GM12878 (cell line): Measurements from ENCODE around the gene CCDC57.

ENCODE experiments used
- CHD2 ChIP-seq: IDR thresholded peaks from 2 replicates; pipeline ENCODE4 v1.6.1; 2011; ENCODE audit warnings: low read depth, low read length, improper control_type of control experiment, borderline replicate concordance
- HDAC2 ChIP-seq: fragments of 200-600 bp; sonication (generic); IDR thresholded peaks from 2 replicates; pipeline ENCODE4 v1.6.1; 2017
- TF ChIP-seq, protein P1 (sequence below), 3 experiments: IDR thresholded peaks in 2 of 3; conservative IDR thresholded peaks in 1 of 3; 2 replicates each; pipeline ENCODE4 v1.5.1; 2011; ENCODE audit warnings: low read depth in 3 of 3, low read length in 3 of 3, mild to moderate bottlenecking in 3 of 3, control low read depth in 2 of 3, moderate library complexity in 2 of 3, inconsistent platforms in 1 of 3, mixed read lengths in 1 of 3; ENCODE audit not compliant: control insufficient read depth in 2 of 3, insufficient read depth in 1 of 3; ENCODE audit errors: extremely low read depth in 1 of 3

DNA sequence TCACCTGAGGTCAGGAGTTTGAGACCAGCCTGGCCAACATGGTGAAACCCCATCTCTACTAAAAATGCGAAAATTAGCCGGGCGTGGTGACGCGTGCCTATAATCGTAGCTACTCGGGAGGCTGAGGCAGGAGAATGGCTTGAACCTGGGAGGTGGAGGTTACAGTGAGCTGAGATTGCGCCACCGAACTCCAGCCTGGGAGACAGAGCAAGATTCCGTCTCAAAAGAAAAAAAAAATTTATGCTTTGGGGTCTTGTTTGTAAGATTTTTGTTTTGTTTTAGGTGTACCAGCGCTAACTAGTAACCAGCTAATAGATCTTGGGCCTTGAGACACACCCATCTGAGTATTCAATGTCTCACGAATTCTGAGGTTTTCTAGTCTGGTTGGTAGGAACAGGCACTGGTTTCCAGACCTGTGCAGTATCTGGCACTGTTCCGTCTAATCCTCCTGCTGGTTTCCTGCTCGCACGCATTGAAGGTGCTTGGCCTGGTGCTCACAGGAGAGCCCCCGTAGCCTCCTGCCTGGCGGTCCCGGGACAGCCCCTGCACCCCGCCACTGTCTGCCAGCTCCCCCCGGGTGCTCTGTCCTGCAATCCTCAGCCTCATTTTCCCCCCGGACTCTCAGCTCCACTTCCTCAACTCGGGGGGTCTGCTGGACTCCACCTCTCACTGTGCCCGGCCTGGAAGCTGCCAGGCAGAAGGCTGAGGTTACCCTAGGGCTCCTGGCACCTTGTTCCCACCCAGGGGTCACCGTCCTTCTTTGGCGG is 136.4 kb downstream of the CCDC57 start:
- no peak for TF ChIP-seq CHD2
- TF ChIP-seq HDAC2 = no peak
- TF ChIP-seq, protein P1, sequence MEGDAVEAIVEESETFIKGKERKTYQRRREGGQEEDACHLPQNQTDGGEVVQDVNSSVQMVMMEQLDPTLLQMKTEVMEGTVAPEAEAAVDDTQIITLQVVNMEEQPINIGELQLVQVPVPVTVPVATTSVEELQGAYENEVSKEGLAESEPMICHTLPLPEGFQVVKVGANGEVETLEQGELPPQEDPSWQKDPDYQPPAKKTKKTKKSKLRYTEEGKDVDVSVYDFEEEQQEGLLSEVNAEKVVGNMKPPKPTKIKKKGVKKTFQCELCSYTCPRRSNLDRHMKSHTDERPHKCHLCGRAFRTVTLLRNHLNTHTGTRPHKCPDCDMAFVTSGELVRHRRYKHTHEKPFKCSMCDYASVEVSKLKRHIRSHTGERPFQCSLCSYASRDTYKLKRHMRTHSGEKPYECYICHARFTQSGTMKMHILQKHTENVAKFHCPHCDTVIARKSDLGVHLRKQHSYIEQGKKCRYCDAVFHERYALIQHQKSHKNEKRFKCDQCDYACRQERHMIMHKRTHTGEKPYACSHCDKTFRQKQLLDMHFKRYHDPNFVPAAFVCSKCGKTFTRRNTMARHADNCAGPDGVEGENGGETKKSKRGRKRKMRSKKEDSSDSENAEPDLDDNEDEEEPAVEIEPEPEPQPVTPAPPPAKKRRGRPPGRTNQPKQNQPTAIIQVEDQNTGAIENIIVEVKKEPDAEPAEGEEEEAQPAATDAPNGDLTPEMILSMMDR (IDR thresholded peaks at IDR 0.05 in 2 of 3, conservative IDR thresholded peaks at IDR 0.05 in 1 of 3; ENCODE audit: control insufficient read depth in 2 of 3, extremely low read depth in 1 of 3, insufficient read depth in 1 of 3, low read depth in 3 of 3, low read length in 3 of 3) = no peak
